Measurements from ENCODE around the gene PLXNB2.
"Not testable (repeated sequence)": the region's sequence is repeated elsewhere in the genome, so short reads cannot be mapped to it uniquely, and the experiment has no call there.

The PLXNB2 gene

GRCh38 chr22:50306753-50307749, at the start of gene PLXNB2:
Gene PLXNB2, minus strand, starts transcription at chr22:50307646. Its CDS starts 17,062 bp downstream, at chr22:50290584.
- DNase-seq (ENCODE audit: low spot score) = peak; percentile 93

GRCh38 chr22:50357222-50357621, 49.8 kb upstream of the PLXNB2 start:
- DNase-seq (ENCODE audit: low spot score) = no peak

GRCh38 chr22:50356186-50356585, 48.7 kb upstream of the PLXNB2 start:
- DNase-seq (ENCODE audit: low spot score) = no peak

- no peak for DNase-seq (ENCODE audit: low spot score)
These were observed 40.6 kb upstream of the PLXNB2 start for GRCh38 chr22:50348058-50348457.

- no peak for DNase-seq (ENCODE audit: low spot score)
These were observed 39.7 kb upstream of the PLXNB2 start for GRCh38 chr22:50347157-50347556.

GRCh38 chr22:50346470-50346869, 39.0 kb upstream of the PLXNB2 start:
- DNase-seq (ENCODE audit: low spot score) = no peak

GRCh38 chr22:50343541-50343935, 36.1 kb upstream of the PLXNB2 start:
- no peak for DNase-seq (ENCODE audit: low spot score)

- peak; percentile 77 for DNase-seq (ENCODE audit: low spot score)
These were observed 35.5 kb upstream of the PLXNB2 start, which contains the start of gene PPP6R2 for GRCh38 chr22:50342651-50343540. Gene PPP6R2, plus strand, starts transcription at chr22:50343327. Its CDS starts 50,582 bp downstream, at chr22:50393909.

- peak; percentile 93 for DNase-seq (ENCODE audit: low spot score)
These were observed 34.7 kb upstream of the PLXNB2 start for GRCh38 chr22:50341977-50342650.

GRCh38 chr22:50339945-50340879, 32.8 kb upstream of the PLXNB2 start:
- no peak for DNase-seq (ENCODE audit: low spot score)

- no peak for DNase-seq (ENCODE audit: low spot score)
These were observed 31.5 kb upstream of the PLXNB2 start for GRCh38 chr22:50338860-50339462.

- no peak for DNase-seq (ENCODE audit: low spot score)
These were observed 30.7 kb upstream of the PLXNB2 start for GRCh38 chr22:50338042-50338573.

- no peak for DNase-seq (ENCODE audit: low spot score)
These were observed 30.0 kb upstream of the PLXNB2 start for GRCh38 chr22:50337262-50338041.

GRCh38 chr22:50334433-50334832, 27.0 kb upstream of the PLXNB2 start:
- not testable (repeated sequence) for DNase-seq (ENCODE audit: low spot score)

GRCh38 chr22:50329236-50329635, 21.8 kb upstream of the PLXNB2 start:
- DNase-seq (ENCODE audit: low spot score) = no peak

- no peak for DNase-seq (ENCODE audit: low spot score)
These were observed 20.2 kb upstream of the PLXNB2 start for GRCh38 chr22:50327711-50328019.

- peak; percentile 85 for DNase-seq (ENCODE audit: low spot score)
These were observed 19.7 kb upstream of the PLXNB2 start, which contains the start of gene DENND6B for GRCh38 chr22:50326956-50327710. Gene DENND6B, minus strand, starts transcription at chr22:50327012. Its CDS starts 24 bp downstream, at chr22:50326988.

GRCh38 chr22:50326225-50326955, 18.9 kb upstream of the PLXNB2 start:
- DNase-seq (ENCODE audit: low spot score) = no peak
